ENCODE data around the gene C16orf87.

DNA sequence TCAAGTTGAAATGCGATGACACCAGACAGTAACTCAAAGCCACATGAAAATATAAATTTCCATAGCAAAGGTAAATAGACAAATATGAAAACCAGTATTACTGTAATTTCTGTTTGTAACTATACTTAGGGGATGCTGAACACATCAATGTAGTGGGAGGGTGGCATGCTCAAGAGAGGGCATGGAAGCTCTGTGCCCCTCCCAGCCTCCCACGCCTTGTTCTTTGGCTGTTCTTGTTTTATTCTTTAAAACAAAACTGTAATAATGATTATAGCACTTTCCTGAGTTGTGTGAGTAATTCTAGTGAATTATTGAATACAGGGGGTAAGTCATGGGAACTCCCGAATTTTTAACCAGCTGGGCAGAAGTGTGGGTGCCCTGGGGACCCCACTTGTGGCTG lies 42.2 kb upstream of the C16orf87 start:
- TF ChIP-seq POLR2A (IDR thresholded peaks at IDR 0.05; ENCODE audit: low read length) (no peak), GATA1 (IDR thresholded peaks at IDR 0.05; ENCODE audit: low read depth, low read length) (no peak)
